HG03045 (cell line): ENCODE measurements around the gene CASP10.
A peak's percentile ranks its signal among the peaks of the same experiment; 100 is the strongest.

Source experiments
- ATAC-seq: cut with Tn5 transposase; IDR thresholded peaks from one replicate; pipeline ENCODE4 v1.9.1; 2021; ENCODE audit warnings: mild to moderate bottlenecking, moderate library complexity; ENCODE audit not compliant: unreplicated experiment

CASP10 gene

GRCh38 chr2:201195331-201195730 lies 12.4 kb downstream of the CASP10 start:
- no peak for ATAC-seq

DNA sequence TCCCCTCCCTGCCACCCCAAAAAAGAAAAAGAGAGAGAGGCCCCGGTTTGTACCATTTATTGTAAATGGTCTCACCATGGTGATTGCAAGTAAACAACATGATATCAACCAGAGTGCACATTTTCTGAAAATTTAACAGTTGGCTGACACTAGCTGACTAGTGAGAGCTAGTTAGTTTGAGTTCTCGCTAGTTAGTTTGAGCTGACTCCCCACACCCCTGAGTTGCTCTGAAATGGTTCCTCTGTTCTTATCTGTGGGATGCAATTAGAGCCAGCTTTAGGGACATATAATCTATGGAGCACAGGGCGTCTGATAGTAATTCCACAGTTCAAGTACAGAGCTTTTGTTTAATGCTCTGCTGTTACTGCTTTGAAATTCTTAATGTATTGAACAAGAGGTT lies 13.1 kb downstream of the CASP10 start:
- ATAC-seq, result no peak

DNA sequence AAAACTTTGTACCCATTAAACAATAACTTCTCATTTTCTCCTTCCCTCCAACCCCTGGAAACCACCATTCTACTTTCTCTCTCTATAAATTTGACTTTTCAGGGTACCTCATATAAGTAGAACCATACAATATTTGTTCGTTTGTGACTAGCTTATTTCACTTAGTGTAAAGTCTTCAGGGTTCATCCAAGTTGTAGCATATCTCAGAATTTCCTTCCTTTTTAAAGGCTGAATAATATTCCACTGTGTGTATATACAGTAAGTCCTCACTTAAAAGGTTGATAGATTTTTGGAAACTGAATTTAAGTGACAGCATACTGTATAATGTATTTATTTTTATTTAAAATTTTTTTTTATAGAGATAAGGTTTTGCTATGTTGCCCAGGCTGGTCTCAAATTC lies 13.9 kb downstream of the CASP10 start:
- no peak for ATAC-seq

GRCh38 chr2:201197781-201198180 lies 14.8 kb downstream of the CASP10 start:
- ATAC-seq, result no peak

GRCh38 chr2:201199847-201200246 lies 16.9 kb downstream of the CASP10 start:
- ATAC-seq, result no peak

GRCh38 chr2:201200345-201200744 lies 17.4 kb downstream of the CASP10 start:
- ATAC-seq, result no peak

- no peak for ATAC-seq
Measured at GRCh38 chr2:201201371-201201770, 18.4 kb downstream of the CASP10 start.

DNA sequence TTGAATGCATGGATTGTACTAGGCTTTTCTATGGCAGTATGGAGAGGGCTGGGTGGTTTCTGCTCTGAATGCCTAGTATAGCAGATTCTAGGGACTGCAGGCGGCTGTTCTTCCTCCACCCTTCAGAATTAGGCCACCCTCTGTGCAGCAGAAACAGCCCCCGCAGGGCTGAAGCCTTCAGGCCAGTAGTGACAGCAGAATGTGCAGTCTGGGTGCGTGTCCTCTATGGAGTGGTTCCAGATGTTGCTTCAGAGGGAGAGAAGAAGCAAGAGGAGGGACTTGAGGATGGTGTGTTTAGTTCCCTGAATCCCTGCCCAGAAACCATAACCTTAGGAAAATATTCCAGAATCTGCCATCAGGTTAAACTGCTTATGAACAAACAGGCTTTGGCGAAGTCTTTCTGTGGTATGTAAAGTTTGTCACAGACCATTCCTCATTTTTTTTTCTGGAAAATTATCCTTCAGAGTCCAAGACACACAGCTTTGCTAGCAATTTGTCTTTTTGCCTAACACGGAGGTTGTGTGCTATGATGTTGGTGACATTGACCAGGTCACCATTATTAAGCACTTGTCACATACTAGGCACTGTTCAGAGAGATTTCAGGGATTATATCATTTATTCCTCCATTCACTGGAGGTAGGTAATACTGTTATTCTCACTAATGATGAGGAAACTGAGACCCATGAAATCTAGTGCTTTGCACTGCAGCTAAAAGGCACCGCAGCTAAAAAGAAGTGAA lies 21.1 kb downstream of the CASP10 start:
- no peak for ATAC-seq

GRCh38 chr2:201204655-201205514 lies 21.9 kb downstream of the CASP10 start:
- ATAC-seq, result no peak

- no peak for ATAC-seq
Measured at GRCh38 chr2:201205515-201205849, 22.5 kb downstream of the CASP10 start.

DNA sequence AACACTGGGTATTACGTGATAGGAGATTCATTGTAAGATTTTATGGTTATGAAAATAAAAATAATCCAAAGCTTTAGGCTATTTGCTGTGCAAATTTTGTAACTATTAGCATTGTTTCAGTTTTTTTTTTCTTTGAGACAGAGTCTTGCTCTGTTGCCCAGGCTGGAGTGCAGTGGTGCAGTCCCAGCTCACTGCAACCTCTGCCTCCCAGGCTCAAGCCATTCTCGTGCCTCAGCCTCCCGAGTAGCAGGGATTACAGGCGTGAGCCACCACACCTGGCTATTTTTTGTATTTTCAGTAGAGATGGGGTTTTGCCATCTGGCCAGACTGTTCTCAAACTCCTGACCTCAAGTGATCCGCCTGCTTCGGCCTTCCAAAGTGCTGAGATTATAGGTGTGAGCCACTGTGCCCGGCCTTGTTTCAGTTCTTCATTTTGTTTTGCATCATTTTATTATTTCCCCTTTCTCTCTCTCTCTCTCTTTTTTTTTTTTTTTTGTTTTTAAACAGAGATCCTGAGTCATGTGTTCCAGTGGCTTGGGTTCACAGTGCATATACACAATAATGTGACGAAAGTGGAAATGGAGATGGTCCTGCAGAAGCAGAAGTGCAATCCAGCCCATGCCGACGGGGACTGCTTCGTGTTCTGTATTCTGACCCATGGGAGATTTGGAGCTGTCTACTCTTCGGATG lies 25.8 kb downstream of the CASP10 start:
- ATAC-seq, result peak; percentile 58

GRCh38 chr2:201215963-201216362 lies 33.0 kb downstream of the CASP10 start:
- no peak for ATAC-seq

GRCh38 chr2:201216918-201217317 lies 34.0 kb downstream of the CASP10 start:
- no peak for ATAC-seq

GRCh38 chr2:201218780-201219179 lies 35.8 kb downstream of the CASP10 start:
- no peak for ATAC-seq

GRCh38 chr2:201219328-201220096 lies 36.6 kb downstream of the CASP10 start:
- no peak for ATAC-seq

GRCh38 chr2:201220102-201220570 lies 37.2 kb downstream of the CASP10 start:
- no peak for ATAC-seq

- peak; percentile 87 for ATAC-seq
Measured at GRCh38 chr2:201223089-201224073, 40.4 kb downstream of the CASP10 start.

- no peak for ATAC-seq
Measured at GRCh38 chr2:201228271-201228911, 45.5 kb downstream of the CASP10 start.

DNA sequence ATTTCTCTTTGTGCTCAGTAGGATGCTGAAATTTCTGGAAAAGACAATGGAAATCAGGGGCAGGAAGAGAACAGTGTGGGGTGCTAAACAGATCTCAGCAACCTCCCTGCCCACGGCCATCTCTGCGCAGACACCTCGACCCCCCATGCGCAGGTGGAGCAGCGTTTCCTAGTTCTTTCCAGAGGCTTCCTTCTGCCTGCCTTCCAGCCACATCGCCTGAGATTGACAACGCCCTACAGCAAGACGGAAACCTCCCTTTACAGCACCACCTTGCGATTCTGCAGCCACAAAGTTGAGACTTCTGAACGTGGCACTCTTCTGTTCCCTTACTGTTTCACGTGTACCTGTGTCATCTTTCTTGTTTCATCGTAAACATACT lies 46.0 kb downstream of the CASP10 start:
- no peak for ATAC-seq
